Hematopoietic multipotent progenitor cell treated with erythropoietin and hydrocortisone succinate and interleukin-3 and kit ligand, for 6 days (in vitro differentiated cells): Measurements from ENCODE around the gene CYB561D2.
A peak's percentile ranks its signal among the peaks of the same experiment; 100 is the strongest.

Source experiments
- DNase-seq: peaks from one replicate; pipeline ENCODE4 v3.0.0-alpha.2; 2015

Gene CYB561D2

DNA sequence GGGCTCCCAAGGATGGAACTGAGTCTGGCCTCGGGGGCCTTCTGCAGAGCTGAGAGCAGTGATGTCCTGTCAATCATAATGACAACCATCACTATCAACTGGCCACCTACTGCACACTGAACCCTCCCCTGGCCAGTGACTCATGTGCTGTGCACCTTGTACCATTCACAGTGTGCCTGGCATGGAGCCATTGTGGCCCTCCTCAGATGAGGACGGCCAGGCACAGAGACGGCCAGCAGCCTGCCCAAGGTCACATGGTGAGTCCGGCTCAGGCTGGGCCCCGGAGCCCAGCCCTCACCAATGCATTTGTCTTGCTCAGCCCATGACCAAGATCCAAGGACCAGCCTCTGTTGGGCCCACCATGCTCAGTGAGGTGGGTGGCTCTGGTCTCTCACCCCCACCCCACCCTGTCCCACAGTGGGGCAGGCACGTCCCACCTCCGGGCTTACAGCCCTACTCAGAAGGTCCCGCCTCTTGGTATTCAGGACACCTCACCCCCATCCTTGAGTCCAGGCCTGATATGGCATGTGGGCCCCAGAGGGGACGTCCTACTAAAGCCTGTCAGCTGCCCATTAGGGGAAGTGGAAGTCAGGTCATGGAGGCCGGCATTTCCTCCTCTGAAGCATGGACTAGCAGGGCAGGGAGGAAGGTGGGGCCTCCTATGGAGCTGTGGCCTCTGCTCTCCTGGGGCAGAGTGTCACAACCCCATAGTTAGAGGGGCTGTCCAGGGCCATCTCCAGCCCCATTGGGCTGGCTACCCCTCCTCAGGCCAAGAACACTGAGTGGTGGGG is 44.6 kb downstream of the CYB561D2 start:
- no peak for DNase-seq

- no peak for DNase-seq
These were observed 45.8 kb downstream of the CYB561D2 start for GRCh38 chr3:50396502-50396901.

DNA sequence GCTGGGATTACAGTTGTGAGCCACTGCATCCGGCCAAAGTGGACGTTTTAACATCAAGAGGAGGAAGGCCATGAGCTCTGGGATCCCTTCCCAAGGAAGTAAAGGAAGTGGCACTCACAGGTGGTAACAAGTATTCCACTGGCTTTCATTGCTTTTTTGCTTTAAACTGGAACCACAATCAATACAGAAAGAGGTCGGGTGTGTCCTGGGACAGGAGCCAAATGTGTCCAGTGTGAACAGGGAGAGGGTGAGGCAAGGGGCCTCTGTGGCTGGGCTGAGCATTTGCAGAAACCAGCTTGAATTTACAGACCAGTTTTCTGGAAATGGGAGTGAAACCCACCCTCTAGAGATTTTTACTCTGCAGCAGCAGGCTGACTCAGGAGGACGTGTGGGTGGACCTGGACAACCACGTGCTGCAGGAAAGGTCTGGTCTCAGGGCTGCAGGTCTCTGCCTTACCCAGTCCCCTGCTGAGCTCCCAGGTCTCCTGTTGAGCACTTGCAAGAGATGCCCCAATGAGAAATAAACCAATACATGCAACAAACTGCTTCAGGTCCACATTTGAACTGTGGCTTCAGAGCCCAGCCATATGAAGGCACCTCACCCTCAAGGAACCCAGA is 51.4 kb downstream of the CYB561D2 start:
- DNase-seq, result peak; percentile 47
